Kidney (tissue), 14 donors: ENCODE data around the gene CNTN1. TPM values are rescaled to one million over a fixed set of nuclear protein-coding genes. Genes with fewer than 3 reads are reported as not detected.

ENCODE experiments used
- DNase-seq, 5 donors: peaks; one replicate each; pipeline ENCODE4 v3.0.0-alpha.2; 2013 to 2020
- FAIRE-seq: peaks from 2 replicates; lab custom pipeline; 2012; peaks lifted over from hg19 to GRCh38; lab: Jason Lieb, UNC
- H3K27ac ChIP-seq, 2 donors: one replicate each; pipeline ENCODE4 v1.7.0; 2013; ENCODE audit warnings: low read depth in 2 of 2, low read length in 2 of 2, inconsistent platforms in 1 of 2
- H3K27me3 ChIP-seq: one replicate; pipeline ENCODE4 v1.7.1; 2013; ENCODE audit warnings: low read length, inconsistent platforms; ENCODE audit not compliant: control insufficient read depth, insufficient read depth
- H3K36me3 ChIP-seq, 3 donors: one replicate each; pipeline versions ENCODE4 v1.7.0 to v1.7.1; 2013; ENCODE audit warnings: low read length in 3 of 3, control low read depth in 1 of 3, inconsistent platforms in 1 of 3; ENCODE audit not compliant: insufficient read depth in 3 of 3, control insufficient read depth in 2 of 3
- H3K4me1 ChIP-seq, 3 donors: one replicate each; pipeline versions ENCODE4 v1.7.0 to v1.7.1; 2013; ENCODE audit warnings: low read length in 3 of 3, inconsistent platforms in 1 of 3, low read depth in 1 of 3; ENCODE audit not compliant: control insufficient read depth in 2 of 3, insufficient read depth in 2 of 3
- H3K4me3 ChIP-seq, 3 donors: one replicate each; pipeline versions ENCODE4 v1.7.0 to v1.8.1; 2013; ENCODE audit warnings: low read length in 3 of 3, control low read depth in 1 of 3, inconsistent platforms in 1 of 3
- H3K9ac ChIP-seq, 3 donors: one replicate each; pipeline versions ENCODE4 v1.7.0 to v1.7.1; 2013; ENCODE audit warnings: low read length in 3 of 3, control low read depth in 1 of 3, inconsistent platforms in 1 of 3
- H3K9me3 ChIP-seq, 3 donors: one replicate each; pipeline versions ENCODE4 v1.7.0 to v1.7.1; 2013; ENCODE audit warnings: low read length in 3 of 3, control low read depth in 1 of 3, inconsistent platforms in 1 of 3; ENCODE audit not compliant: control insufficient read depth in 2 of 3, insufficient read depth in 1 of 3
- intact Hi-C: fragments of 100-400 bp; cut with DNase I; formaldehyde crosslinking; loops from one replicate; pipeline ENCODE4 v1.11.1; 2022
- polyA plus RNA-seq: library from polyadenylated mRNA; stranded (reverse); fragments of 350-450 nt; fragmentation: Illumina TruSeq; extraction: RNeasy Lipid Tissue Mini Kit (QIAGEN cat#74804); gene quantifications from one replicate; pipeline ENCODE4 v1.2.3, GENCODE V29; 2014; ENCODE audit warnings: low read depth, low replicate concordance; ENCODE audit not compliant: insufficient read depth
- total RNA-seq: library from RNA; stranded (reverse); fragmentation: NEBNext Ultra II Directional; extraction: Animal tissue kit (Norgen Biotek cat#: 25700); gene quantifications from one replicate; pipeline ENCODE4 v1.2.1, GENCODE V29; 2021
- TF ChIP-seq, protein P1 (sequence below): IDR thresholded peaks from 3 replicates; pipeline ENCODE4 v1.5.1; 2012; ENCODE audit warnings: mild to moderate bottlenecking, moderate library complexity, borderline replicate concordance; ENCODE audit not compliant: insufficient read depth; ENCODE audit errors: extremely low read depth
- donor health status: control.
- donor health status: control.
- donor health status: control.
- donor health status: control.
- donor health status: control.
- donor health status: DM: yes; HTN: yes; CAD: no.
- donor health status: Normal renal cell carcinoma (clear cell type).

Gene CNTN1
- total and polyA plus RNA-seq, 2 donors from 2014 or later = 6.3 to 9.9 TPM

DNA sequence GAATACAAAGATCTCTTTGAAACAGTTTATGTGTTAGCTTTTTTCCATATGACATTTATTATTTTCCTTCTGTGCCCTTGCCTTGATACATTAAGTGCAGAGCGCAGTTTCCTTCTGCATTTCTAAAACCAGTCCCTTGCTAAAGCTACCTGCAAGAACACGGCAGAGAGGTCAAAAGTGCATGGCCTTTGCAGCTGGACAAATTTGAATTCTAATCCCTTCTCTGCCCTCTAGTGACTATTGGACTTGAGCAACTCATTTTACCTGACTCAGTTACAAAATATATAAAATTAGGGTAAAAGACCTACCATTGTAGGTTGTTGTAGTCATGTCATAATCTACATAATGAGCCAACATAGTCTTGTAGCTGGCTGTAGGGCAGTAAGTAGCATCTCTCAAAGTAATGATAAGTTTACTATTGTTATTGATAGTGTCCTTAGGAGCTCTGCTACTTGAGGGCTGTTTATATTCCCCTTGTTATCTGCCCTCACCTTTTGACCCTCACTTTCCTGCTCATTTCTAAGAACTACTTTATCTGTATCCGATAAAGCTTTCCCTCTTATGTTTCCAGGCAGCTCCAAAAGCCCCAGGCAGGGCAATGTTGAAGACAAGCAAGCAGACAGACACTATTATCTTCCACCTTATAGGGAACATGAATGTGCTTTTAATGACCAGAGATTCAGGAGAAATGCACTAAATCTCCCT, 375.9 kb downstream of the CNTN1 start:
- no peaks in the 10 kb centered on the region for H3K9me3 ChIP-seq
- FAIRE-seq = no peak
- no peaks in the 10 kb centered on the region for H3K36me3 ChIP-seq
- no peak for DNase-seq
- H3K4me1 ChIP-seq = no peaks in the 10 kb centered on the region
- TF ChIP-seq, protein P1, sequence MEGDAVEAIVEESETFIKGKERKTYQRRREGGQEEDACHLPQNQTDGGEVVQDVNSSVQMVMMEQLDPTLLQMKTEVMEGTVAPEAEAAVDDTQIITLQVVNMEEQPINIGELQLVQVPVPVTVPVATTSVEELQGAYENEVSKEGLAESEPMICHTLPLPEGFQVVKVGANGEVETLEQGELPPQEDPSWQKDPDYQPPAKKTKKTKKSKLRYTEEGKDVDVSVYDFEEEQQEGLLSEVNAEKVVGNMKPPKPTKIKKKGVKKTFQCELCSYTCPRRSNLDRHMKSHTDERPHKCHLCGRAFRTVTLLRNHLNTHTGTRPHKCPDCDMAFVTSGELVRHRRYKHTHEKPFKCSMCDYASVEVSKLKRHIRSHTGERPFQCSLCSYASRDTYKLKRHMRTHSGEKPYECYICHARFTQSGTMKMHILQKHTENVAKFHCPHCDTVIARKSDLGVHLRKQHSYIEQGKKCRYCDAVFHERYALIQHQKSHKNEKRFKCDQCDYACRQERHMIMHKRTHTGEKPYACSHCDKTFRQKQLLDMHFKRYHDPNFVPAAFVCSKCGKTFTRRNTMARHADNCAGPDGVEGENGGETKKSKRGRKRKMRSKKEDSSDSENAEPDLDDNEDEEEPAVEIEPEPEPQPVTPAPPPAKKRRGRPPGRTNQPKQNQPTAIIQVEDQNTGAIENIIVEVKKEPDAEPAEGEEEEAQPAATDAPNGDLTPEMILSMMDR = no peak
- no peaks in the 10 kb centered on the region for H3K27me3 ChIP-seq
- no peak overlapping the region for H3K9ac ChIP-seq
- H3K27ac ChIP-seq = no peak overlapping the region
- intact Hi-C loops = no loop called here
- no peak overlapping the region for H3K4me3 ChIP-seq

DNA sequence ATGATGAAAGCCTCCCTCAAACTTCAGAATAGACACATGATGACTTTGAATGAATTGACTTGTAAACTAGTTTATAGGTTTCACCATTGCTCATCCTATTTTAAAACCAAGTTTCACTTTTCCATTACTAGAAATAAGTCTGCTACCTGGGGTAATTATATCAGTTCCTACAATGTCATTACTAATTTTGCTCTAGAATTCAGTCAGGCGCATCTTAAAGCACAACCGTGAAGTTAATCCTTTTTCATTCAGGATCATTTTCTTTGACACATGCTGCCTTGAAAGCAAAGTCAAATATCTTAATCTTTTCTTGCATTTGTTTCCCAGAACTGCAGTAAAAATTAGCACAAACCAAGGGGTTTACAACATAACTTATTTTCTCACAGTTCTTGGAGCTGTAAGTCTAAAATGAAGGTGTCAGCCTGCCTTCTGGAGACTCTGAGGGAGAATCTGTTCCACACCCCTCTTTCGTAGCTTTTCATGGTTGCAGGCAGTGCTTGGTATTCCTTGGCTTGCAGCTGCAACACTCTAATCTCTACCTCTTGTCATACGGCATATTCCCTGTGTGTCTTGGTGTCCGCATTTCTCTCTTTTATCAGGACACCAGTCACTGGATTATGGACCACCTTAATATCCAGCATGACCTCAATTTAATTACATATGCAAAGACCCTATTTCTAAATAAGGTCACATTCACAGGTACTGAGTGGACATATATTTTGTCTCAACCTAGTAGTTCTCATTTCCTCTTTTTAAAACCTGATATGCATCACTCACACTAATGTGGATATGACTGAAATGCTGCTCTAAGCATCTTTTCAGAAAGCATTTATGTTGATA, 381.6 kb downstream of the CNTN1 start:
- Histone ChIP-seq H3K4me1 (no peaks in the 10 kb centered on the region), H3K27ac (no peak overlapping the region), H3K4me3 (no peak overlapping the region), H3K36me3 (no peaks in the 10 kb centered on the region), H3K9ac (no peak overlapping the region), H3K27me3 (no peaks in the 10 kb centered on the region), H3K9me3 (peaks cover 0 to 3% (median 3%) of the 10 kb centered on the region in 3 donors)
- DNase-seq (no peak), FAIRE-seq (no peak)
- intact Hi-C loops = no loop called here
- TF ChIP-seq, protein P1 = no peak

DNA sequence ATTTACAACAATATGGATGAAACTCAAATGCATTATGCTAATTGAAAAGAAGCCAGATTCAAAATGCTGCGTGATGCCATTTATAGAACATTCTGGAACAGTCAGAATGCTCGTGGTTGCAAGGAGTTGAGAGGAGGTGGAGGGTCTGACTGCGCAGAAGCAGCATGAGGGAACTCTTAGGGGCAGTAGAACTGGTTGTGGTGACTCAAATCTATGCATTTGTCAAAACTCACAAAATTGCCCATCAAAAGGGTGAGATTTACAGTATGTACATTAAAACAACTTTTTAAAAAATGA, 382.2 kb downstream of the CNTN1 start:
- intact Hi-C loops = no loop called here
- Histone ChIP-seq H3K4me3 (no peak overlapping the region), H3K27ac (no peak overlapping the region), H3K9ac (no peak overlapping the region), H3K36me3 (no peaks in the 10 kb centered on the region), H3K9me3 (peaks cover 0 to 3% (median 3%) of the 10 kb centered on the region in 3 donors), H3K4me1 (no peaks in the 10 kb centered on the region), H3K27me3 (no peaks in the 10 kb centered on the region)
- FAIRE-seq (no peak), DNase-seq (no peak)
- TF ChIP-seq, protein P1 = no peak
